ENCODE results near the gene TNFAIP3.
"Not testable (repeated sequence)": the region's sequence is repeated elsewhere in the genome, so short reads cannot be mapped to it uniquely, and the experiment has no call there.

Gene TNFAIP3

DNA sequence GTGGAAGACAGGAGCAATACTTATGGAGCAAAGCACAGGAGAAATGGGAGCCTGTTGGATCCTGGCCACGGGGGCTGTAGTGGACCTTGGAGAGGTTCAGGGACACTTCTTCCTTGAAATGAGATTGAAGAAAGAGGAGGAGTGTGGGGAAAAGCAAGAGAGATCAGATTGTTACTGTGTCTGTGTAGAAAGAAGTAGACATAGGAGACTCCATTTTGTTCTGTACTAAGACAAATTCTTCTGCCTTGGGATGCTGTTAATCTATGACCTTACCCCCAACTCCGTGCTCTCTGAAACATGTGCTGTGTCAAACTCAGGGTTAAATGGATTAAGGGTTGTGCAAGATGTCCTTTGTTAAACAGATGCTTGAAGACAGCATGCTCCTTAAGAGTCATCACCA, 22.7 kb upstream of the TNFAIP3 start:
- not testable (repeated sequence) for DNase-seq (ENCODE audit: insufficient read length, low spot score); FAIRE-seq

DNA sequence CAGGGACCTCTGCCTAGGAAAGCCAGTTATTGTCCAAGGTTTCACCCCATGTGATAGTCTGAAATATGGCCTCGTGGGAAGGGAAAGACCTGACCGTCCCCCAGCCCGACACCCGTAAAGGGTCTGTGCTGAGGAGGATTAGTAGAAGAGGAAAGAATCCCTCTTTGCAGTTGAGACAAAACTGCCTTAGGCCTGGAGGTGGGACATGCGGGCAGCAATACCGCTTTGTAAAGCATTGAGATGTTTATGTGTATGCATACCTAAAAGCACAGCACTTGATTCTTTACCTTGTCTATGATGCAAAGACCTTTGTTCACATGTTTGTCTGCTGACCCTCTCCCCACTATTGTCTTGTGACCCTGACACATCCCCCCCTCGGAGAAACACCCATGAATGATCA, 22.3 kb upstream of the TNFAIP3 start:
- not testable (repeated sequence) for DNase-seq (ENCODE audit: insufficient read length, low spot score); FAIRE-seq

DNA sequence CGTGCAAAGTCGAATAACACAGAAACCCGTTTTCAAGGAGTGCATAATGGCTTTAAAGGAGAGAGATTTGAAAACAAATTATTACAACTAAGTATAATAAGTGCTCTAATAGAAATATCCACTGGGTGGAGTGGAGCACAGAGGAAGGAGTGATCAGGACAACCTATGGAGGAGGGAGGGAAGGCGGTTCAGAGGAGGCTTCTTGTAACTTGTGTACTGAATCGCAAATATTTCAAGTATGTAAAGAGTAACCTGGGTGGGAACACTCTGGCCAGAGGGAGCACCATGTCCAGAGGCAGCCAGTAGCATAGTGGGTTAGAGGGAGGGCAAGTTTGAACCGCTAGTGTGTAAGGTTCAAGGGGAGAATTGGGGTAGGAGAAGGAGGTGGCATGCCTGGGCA, 21.6 kb upstream of the TNFAIP3 start:
- FAIRE-seq (no peak), DNase-seq (ENCODE audit: insufficient read length, low spot score) (no peak)

DNA sequence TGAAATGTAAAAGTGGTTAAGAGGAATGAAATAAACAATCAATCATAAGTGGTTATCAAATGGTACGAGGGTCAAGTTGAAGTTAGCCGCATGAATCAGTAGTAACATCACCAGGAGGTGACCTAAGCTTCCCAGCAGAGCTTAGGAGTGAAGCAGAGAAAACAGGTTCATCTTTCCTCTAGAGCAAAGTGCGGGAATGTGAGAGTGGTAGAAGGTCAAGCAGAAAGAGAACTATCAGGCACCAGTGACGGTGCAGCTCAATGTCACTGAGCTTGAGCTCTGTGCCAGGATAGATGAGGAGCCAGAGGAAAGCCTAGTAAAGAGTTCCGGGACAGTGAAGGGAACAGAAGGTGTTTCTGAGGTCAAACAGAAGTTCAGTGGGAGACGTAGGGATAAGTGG, 20.8 kb upstream of the TNFAIP3 start:
- FAIRE-seq: no peak
- DNase-seq (ENCODE audit: insufficient read length, low spot score): no peak

DNA sequence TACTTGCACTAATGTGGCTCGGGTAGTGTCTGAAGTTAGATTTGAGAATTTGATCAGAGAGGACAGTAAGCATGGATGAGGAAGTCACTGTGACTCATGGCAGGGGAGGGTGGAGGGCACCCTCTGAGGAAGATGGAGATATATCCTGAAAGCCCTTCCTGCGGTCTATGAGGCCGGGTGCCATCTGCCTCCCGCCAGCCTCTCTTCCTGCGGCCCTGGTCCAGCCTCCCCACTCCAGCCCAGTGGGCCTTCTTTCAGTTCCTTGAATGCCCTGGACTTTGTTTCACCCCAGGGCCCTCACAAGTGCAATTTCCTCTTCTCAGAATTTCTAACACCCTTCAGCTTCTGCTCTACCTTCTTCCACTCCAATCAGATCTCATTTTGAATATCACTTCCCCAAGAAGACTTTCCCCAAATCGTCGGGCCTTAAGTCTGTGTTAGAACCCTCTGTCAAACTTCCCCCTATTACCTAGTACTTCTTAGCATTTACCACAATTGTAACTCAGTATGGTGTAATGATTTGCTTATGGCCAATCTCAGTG, 20.2 kb upstream of the TNFAIP3 start:
- no peak for FAIRE-seq
- DNase-seq (ENCODE audit: insufficient read length, low spot score): no peak

DNA sequence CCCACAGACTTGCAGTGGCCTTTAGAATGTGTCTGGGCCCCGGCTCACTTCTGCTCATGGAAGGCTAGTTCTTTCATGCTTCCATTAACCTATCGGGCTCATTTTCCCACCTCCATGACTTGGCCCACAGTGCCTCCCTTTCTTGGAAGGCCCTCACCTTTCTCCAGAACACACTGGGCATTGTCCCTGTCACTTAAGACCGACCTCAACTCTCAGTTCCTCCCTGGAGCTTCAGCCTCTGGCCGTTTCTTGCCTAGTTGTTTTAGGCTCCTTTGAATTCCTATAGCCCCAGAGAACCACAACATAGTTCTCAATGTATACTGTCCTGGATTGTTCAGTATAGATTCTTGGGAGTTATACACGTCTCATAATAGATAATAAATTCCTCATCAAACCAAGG, 19.3 kb upstream of the TNFAIP3 start:
- FAIRE-seq: no peak

DNA sequence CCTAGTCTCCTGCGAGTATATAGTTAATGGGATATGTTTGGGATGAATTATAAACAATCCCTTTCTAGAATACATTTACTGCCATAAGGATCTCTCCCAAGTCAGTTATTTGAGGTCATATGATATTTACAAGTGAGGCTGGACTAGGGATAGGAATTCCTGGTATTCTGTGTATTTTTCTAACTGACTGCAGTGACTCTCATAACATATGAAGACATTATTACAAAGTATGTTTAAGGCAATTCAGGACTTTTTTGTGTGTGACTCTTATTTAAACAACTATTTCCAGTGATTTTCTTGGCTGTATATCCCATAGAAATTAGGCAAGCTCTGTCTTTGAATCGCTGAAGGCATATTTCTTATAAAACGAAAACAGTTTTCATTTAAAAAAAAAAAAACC, 18.4 kb upstream of the TNFAIP3 start:
- DNase-seq (ENCODE audit: insufficient read length, low spot score) (no peak), FAIRE-seq (no peak)

More for the DNA sequence above, 19.3 kb upstream of the TNFAIP3 start:
- no peak for DNase-seq (ENCODE audit: insufficient read length, low spot score)

DNA sequence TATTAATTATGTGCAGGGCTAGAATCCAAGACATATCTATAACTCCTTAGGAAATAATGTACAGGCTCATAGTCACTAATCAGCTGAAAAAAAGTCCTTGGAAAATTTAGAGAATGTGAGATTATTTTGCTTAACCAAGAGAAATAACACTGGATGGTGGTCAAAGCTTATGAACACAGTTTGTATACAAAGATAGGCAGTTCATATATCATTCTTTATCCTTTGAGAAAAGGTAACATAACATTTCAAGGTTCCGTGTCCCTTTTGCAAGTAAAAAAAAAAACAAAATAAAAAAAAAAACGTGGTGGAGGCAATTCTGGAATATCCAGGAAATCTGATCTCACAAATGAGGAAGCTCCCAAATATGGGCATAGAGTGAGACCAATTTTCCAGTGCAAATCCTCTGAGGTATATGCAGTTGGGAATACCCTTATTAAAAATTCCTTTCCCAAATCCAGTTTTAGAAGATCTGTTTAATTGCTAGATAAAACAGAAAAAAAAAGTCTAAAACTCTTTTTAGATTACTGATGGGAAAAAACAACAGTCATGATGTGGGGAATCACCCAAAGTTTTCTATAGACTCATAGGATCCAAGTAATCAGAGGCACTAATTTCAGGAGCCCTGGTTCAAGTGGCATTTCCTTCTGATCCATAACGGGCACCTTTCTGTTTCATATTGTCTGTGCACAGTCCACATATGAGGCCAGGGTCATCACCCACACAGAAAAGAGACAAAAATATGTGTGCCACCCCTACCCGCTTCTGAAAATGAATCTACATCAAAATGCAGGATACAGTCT, 17.7 kb upstream of the TNFAIP3 start:
- DNase-seq (ENCODE audit: insufficient read length, low spot score) (no peak), FAIRE-seq (no peak)

DNA sequence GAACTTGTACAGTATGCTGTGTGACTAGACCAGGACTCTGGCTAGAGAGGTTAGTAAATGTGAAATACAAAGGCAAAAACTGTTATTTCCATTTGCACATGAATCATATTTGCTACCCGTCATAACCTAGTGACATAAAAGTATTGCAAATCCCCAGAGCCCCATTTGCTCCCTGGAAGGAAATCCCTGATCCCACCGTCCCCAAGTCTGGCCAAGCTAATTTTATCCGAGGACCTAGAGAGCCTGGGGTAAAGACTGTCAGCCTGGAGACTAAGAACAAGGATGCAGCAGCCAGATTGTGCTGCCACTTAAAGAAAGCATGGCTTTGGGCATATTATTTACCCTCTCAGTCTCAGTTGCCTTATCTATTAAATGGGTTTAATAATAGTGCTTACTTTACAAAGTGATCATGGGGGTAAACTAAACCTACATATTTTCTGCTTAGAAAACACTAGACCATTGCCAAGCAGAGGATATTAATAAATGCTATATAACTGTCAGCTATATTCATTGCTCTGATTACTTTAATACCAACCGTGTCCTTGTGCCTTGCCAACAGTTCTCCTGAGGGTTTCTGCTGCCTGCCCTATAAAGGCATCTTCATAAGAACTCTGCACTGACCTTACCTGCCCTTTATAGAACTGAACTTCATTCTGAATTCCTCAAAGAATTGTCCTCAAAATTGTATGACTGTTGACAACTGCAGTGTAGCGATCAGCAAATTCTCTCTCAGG, 16.9 kb upstream of the TNFAIP3 start:
- no peak for DNase-seq (ENCODE audit: insufficient read length, low spot score)
- no peak for FAIRE-seq

DNA sequence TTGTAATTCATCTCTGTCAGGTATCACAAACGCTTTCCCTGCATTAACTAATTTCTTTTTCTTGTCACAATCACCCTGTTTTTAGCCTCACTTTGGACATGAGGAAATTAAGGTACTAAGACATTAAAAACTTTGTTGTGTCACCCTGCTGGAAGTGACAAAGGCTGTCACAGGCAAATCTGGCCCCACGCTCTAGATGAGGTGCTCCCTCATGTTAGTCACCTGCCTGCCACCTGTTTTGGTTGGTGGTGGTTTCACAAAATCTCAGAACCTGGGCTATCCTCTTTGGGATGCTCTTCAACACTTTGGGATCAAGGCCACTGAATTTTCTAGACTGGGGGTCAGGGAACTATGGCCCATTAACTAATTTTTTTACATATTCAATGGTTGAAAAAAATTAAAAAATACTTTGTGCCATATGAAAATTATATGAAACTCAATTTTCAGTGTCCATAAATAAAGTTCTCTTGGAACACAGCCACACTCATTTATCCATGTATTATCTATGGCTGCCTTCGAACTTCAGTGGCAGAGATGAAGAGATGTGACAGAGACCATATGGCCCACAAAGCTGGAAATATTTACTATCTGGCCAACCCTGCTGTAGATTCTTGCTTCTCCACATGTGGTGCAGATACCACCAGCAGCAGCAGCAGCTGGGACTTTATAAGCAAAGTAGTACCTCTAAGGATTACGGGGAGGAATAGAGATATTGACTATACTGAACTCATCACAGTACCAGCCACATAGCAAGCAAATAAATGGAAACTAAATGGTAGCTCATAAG, 16.1 kb upstream of the TNFAIP3 start:
- FAIRE-seq: no peak
- no peak for DNase-seq (ENCODE audit: insufficient read length, low spot score)

DNA sequence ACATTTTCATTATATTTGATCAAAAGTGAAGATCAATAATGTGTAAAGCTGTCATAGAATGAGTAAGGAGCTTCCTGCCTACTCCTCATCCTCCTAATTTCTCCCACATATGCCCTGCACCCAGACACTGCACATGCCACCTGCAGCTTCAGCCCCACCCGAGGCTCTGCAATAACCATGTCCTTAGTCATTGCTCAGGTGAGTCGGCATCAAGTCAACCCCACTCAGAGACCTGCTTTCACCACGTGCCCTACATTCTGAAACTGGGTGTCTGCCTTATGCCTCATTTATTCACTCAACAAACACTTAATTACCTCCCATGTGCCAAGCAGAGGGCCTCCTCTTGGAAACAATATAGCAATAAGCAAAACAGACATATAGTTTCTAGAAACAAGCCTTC, 15.4 kb upstream of the TNFAIP3 start:
- no peak for FAIRE-seq
- DNase-seq (ENCODE audit: insufficient read length, low spot score): no peak

DNA sequence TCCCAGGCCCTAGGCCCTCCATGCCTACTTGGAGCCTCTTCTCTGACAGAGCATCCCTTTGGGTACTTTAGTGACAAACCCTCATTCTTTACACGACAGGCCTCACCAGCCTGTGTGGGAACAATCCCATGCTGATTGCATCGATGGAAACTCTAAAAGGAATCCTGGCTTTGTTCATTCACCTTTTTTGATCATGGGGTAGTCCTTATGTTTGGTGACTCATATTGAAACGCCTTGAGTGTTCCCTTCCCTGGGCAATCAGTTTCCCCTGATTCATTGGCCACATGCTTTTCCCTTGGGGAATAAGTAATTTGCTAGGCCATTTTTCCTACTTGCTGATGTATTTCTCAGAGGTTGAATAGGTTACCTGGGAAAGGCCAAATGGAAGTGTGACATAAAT, 14.7 kb upstream of the TNFAIP3 start:
- no peak for FAIRE-seq

DNA sequence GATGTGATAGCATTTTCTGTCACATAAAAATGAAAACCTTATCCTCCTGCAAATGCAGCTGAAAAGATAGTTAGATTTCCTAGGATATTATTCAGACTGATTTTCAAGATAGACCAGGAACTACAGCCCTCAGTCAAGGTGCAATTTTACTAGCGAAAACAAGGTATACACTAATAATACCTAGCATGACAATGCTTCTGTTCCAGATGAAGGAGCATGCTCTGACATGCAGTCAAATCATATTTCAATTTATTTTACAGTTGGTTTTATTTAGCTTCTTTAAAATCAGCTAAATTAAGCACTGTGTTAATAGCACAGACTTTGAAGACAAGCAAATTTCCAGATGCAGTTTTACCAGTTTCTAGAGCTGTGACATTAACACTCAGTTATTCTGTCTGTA, 14.2 kb upstream of the TNFAIP3 start:
- no peak for FAIRE-seq
- DNase-seq (ENCODE audit: insufficient read length, low spot score): no peak

More for the DNA sequence above, 14.7 kb upstream of the TNFAIP3 start:
- DNase-seq (ENCODE audit: insufficient read length, low spot score): no peak

DNA sequence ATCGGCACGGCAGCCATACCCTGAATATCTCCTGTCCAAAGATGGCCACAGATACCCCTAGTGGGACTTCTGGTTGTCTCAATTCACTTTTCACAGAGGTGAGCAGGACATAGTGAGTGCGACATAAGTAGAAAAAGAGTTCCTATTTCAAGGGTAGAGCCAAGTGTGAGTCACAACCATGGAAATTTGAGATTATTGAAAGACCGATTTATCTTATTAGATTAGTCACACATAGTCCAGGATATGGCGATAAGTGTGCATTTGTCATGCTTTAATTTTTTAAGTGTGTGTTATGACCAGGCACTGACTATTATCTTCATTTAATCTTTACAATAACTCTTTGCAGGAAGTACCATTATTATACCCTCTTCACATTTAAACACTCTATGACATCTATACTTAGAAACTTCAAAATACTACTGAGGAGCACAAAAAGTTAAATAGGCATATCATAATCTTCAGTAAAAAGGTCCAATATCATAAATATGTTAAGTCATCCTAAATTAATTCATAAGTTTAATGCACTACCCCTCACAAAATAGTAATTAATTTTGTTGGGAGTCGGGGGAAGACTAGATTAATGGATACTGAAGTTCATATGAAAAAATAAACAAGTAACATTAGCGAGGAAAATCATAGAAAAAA, 13.4 kb upstream of the TNFAIP3 start:
- no peak for DNase-seq (ENCODE audit: insufficient read length, low spot score)
- no peak for FAIRE-seq

DNA sequence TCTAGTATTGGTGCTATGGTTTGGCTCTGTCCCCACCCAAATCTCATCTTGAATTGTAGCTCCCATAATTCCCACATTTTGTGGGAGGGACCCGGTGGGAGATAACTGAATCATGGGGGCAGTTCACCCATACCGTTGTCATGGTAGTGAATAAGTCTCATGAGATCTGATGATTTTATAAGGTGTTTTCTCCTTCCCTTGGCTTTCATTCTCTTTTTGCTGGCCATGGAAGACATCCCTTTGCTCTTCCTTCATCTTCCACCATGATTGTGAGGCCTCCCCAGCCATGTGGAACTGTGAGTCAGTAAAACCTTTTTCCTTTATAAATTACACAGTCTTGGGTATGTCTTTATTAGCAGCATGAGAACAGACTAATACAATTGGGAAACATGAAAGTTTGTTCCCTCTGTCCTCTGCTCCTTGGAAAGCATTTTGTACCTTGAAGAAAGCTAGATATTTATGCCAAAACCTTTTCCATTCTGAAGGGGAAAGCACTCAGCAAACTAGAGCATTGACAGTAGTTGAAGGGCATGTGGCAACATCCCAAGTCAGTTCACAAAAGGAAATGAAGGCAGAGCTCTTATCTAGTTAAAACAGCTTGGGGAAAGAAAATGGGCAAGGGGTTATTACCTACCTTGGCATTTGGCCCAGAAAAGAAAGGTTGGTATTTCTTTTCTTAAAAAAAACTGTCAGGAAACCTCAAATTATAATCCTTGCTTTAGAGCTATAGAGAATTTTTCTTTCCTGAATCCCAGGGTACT, 10.7 kb upstream of the TNFAIP3 start:
- FAIRE-seq: no peak

DNA sequence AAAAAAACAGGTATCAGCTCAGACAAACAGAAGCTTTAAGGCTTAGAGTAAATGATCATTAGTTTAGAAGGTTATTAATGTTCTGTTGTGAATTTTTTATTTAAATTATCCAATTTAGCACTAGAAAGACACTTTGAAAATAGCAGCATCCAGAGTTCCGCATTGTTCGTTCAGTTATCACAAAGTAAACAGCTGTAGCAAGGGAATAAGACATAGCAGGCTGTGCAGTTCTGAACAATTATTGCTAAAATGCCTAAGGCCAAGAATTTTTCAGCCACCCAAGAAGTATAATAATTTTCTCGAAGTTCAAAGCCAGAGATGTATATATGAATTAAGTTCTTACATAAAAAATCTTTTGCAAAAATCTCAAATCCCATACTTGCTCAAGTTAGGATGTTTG, 8.0 kb upstream of the TNFAIP3 start:
- DNase-seq (ENCODE audit: insufficient read length, low spot score) (no peak), FAIRE-seq (no peak)

More for the DNA sequence above, 10.7 kb upstream of the TNFAIP3 start:
- no peak for DNase-seq (ENCODE audit: insufficient read length, low spot score)

DNA sequence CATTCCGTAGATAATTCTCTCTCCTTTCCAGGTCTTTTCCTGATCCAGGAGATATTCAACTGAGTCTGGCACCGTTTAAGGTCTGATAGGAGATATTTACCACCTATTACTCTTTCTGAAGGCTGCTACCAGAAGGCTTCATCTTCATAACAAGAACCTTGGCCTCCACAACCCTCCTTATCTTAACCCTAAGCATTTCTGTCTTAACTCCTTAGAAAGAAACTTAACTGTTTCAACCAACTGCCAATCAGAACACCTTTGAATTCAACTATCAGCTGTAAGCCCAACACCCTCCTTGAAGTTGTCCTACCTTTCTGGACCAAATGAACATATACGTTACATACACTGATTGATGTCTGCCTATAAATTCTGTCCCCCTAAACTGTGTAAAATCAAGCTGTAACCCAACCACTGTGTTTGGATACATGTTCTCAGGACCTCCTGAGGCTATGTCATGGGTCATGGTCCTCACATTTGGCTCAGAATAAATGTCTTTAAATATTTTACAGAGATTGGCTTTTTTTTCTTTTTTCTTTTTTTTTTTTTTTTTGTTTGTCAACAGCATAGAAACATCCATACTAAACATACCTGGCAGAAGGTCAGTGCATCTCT, 6.6 kb upstream of the TNFAIP3 start:
- DNase-seq (ENCODE audit: insufficient read length, low spot score): no peak
- FAIRE-seq: no peak

DNA sequence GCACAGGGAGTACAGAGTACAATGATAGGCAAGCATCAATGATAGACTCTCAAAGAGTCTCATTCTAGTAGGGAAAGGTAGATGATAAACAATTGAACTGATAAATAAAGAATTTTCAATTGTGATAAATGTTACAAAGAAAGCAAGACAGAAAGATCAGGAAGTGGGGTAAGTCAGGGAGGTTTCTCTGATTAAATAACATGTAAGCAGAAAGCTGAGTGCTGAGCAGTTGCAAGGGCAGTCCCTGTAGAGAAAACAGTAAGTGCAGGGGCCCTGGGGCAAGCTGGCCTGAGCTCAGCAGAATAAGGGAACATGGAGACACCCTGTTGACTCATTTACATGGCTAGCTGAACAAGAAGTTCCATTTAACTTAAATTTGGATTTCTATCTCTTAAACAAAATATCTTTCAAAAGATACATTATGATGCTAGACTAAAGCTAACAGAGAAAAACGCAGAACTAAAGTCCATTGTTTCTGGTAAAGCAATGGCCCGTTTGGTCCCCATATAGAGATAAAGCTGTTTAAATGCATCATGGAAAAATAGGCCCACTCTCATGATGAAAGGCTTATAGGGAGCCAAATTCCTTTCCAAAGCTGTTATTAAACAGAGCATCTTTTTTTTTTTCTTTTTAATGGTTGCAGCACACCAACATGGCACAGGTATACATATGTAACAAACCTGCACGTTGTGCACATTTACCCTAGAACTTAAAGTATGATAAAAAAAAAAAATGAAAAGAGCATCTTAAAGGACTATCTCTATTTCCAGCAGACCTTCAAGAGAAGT, 5.3 kb upstream of the TNFAIP3 start:
- no peak for FAIRE-seq
- no peak for DNase-seq (ENCODE audit: insufficient read length, low spot score)
